ENCODE results near the gene ATP8A2.
"Not testable (repeated sequence)": the region's sequence is repeated elsewhere in the genome, so short reads cannot be mapped to it uniquely, and the experiment has no call there.

Gene ATP8A2

DNA sequence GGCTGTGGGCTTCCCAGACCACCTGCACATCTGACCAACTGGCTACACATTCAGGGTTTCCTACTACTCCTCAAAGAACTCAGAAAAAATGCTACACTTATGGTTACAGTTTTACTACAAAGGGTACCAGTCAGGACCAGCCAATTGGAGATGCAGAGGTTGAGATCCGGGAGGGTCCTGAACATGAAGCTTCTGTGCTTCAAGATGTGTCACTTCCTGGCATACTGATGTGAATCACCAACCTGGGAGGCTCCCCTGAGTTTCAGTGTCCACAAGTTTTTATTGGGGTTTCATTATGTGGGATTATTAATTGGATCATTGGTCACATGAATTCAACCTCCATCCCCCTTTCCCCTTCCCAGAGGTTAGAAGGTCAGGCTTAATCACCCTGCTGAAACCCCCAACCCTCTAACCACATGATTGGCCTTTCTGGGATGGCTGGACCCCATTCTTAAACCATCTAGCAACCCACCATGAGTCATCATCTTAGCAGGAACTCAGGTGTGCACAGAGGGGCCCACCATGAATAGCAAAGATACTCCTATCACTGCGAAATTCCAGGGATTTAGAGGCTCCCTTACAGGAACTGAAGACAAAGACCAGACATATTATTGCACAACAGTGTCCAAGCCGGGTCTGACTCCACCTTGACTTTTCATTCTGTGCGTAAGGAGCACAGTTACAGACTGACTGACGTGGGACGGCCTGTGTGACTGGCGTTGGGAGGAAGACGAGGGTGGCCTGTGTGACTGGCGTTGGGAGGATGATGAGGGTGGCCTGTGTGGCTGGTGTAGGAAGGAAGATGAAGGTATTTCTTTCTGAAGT lies 90.7 kb downstream of the ATP8A2 start:
- no peak for DNase-seq (ENCODE audit: low read depth in 1 of 2, low spot score in 1 of 2)

DNA sequence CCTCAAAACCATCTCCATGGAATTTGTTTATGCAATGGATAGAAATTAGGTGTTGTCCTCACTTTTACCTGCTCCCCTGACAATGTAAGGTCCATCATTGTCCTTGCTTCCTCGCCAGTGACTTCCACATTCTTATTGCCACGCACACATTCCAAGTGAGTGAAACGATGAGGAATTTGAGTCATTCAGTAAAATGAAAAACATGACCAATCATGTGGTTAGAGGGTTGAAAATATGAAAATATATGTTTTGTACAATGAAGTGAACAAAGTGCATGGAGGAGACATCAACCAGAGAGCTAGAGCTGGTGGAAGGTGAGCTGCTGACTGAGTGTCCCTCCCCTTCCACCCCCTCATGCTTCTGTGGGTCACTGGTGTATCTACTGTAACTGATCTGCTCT lies 91.7 kb downstream of the ATP8A2 start:
- DNase-seq (ENCODE audit: low read depth in 1 of 2, low spot score in 1 of 2), result no peak

DNA sequence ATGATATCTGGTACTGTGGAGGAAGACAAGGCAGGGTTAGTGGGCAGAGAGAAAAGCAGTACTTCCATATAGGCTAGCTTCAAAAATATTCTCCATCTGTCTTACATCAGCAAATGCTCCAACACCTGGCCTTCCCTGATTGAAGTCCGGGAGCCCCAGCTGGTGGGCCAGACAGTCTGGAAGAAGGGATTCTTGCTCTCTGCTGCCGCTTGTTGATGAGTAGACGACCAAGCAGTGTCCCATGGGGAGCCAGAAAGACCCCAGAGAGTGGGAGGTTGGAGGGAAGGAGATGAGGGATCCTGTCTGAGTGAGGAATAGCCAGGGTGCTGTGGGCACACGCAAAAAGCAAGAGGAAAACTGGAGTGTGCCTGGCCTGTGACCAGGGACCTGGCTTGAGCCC lies 95.1 kb downstream of the ATP8A2 start:
- no peak for DNase-seq (ENCODE audit: low read depth in 1 of 2, low spot score in 1 of 2)

DNA sequence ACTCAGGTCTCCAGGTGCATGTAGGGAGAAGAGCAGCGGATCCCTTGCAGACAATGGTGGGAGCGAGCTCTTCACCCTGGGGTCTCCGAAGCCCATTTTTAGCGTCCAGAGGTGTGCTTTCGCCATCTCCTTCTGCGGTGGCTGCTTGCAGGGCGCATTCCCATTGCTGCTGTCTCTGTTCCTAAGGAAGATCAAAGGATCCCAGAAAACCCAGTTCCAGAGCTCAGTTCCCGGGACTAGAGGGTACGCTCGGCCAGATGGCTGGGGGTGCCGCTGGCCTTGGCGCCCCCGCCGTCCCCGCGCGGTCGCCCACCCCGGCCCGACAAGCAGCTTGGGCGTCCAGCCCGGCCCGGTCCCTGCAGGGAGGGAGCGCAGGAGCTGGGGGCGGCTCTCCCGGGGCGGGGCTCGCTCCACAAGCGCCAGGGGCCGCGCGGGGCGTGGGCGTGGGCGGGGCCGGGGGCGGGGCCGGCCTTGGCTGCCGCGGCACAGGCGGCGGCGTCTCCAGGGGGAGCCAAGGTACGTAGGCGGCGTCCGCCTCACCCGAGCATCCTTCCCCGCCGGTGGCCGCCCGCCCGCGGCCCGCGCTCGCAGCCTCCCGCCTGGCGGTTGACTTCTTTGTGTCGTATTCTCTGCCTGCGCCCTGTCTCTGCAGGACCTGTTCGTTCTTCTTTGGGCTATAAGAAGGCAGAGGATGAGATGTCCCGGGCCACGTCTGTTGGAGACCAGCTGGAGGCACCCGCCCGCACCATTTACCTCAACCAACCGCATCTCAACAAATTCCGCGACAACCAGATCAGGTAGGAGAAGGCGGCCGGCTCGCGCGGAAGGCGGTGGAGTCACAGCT lies 96.8 kb downstream of the ATP8A2 start:
- DNase-seq (ENCODE audit: low read depth in 1 of 2, low spot score in 1 of 2), result no peak

DNA sequence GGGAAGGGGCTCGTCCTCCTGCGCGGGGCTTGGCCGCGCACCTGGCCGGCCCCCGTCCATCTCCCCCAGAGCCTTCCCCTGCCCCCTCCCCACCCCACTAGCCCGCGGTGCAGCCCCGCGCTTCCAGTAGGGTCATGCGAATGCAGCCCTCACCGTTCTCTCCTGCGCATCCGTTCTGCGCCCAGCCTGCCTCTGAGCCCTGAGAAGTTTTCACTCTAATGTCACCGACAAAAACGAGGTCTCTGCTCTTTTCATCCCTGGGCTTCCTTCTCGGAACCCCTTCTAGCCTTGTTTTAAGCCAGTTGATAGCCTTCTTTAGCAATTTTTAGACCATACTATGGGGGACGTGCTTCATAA lies 97.4 kb downstream of the ATP8A2 start:
- no peak for DNase-seq (ENCODE audit: low read depth in 1 of 2, low spot score in 1 of 2)

DNA sequence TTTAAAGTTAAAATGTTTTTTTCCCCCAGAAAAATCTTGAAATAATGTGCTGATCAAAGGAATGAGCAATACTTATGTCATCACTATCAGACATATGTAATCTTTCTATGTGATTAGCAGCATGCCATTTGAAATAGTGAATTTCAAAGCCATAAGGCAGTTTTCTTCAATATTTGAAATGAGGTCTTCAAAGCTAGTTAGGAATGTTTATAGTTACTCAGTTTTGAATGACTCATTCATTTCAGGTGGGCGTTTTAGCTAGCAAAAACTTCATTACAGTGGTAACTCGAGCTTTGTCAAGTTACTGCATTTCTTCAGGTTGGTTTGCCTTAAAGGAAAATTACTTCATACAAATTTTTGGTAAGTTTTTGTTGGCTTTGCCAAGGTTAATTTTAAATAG lies 102.1 kb downstream of the ATP8A2 start:
- DNase-seq (ENCODE audit: low read depth in 1 of 2, low spot score in 1 of 2), result no peak

DNA sequence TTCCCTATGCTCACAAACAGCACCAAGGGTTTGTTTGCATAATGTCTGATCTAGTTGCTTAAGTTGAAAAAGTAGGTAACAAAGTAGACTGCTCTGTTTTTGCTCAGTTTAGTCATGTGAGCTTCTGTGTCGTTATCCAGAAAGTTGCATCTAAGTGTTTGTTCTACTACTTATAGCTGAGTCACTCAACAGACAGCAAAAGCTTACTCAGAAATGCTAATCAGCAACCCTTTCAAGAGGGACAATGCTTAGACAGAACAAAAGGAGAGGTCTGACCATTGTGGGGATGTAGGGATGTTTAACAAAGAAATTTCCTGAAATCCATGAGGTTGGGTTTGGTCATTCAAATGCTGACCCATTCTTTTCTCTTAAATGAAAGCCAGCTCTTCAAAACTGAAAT lies 106.4 kb downstream of the ATP8A2 start:
- no peak for DNase-seq (ENCODE audit: low read depth in 1 of 2, low spot score in 1 of 2)

DNA sequence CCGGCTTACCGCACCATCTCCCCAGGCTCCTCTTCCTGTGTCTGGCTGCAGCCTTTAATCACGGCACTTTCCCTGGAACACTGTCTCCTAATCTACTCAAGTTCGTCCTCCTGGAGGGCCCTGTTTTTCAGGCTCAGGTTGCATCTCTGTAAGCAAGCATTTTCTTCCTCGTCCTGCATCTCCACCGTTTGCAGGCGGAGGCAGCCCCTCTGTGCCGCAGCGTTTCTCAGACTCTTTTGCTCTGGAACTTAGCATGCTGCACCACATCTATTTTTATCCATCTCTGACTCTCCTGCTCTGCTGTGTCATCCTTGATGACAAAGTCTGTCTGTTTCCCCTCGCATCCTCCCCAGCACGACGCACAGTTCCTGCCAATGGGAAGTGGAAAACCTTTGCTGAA lies 117.5 kb downstream of the ATP8A2 start:
- no peak for DNase-seq (ENCODE audit: low read depth in 1 of 2, low spot score in 1 of 2)

DNA sequence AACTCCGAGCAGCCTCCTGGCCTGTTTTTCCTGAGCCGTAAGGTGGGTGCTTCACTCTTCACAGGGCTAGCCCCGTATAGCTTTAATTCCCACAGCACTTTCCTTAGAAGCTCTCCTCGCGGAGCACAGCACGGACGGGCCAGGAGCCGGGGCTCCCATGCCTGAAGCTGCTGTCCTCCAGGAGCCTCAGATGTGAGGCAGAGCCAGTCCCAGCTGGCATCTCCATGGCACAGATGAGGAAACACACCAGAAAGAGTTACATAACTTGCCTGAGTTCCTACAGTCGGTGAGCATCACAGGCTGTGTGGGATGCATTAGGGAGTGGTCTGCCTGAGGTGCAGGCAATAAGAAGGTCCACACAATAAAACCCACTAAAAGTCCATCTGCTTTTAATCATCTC lies 118.5 kb downstream of the ATP8A2 start:
- DNase-seq (ENCODE audit: low read depth in 1 of 2, low spot score in 1 of 2), result no peak

DNA sequence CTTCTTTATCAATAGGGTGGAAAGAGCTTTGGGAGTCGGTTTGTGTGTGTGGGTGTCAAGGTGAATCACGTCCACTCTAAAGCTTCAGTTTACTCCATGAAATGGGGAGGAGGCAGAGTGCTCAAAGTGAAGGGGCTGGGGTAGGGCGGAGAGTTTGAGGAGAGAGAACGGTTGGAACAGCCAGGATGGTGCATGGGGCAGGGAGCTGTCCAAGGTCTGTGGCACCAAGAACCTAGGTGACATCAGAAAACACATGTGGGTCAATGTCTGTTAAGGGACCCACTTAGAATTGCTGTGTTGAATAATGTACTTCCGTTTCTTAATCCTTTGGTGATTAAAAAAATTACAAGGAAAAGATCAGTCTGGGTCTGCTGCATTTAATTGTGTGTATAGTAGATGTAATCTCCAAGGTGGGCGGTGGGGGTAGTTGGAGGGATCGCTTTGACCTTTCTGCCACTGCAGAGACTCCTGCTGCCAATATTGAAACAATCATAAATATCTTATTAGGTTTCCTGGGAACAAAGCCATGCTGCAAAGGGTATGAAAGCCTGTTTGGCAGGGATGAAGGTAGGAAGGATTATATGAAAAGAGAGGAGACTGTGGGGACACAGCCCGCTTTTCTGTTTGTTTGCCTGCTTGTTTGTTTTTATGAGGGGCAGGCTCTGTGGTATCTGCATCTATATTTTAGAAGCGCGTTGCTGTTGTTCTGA lies 122.3 kb downstream of the ATP8A2 start:
- DNase-seq (ENCODE audit: low read depth in 1 of 2, low spot score in 1 of 2), result no peak

DNA sequence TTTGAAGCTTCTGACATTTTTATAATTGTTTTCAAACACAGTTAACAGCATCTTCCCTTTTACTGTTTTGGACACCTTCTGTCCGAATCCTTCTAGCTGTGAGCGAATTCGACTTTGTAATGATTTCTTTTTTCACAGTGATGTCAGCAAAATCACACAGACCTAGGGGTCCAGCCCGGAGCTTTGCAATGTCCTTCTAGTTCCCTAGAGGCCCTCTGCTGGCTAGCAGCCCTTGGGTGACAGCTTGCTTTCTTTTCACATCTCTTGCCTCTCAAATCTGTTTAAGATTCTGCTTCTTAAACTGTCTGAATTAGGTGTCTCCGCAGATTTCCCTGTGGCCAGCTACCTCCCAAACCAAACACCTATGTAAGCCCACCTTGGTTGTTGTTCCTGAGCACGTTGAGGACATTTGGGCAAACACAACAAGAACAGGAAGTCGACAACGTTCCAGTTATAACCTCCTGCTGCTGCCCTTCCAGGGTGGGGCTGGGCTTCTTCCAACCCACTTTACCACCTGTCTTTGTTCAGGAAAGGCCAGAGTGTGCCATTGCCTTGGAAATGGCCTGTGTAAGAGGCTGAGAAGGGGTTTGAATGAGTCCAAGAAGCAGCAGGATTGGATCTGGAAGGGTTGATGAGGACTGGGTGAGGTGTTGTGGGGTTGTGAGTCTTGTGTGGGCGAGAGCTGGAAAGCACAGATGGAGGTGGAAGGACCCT lies 123.1 kb downstream of the ATP8A2 start:
- DNase-seq (ENCODE audit: low read depth in 1 of 2, low spot score in 1 of 2), result no peak

DNA sequence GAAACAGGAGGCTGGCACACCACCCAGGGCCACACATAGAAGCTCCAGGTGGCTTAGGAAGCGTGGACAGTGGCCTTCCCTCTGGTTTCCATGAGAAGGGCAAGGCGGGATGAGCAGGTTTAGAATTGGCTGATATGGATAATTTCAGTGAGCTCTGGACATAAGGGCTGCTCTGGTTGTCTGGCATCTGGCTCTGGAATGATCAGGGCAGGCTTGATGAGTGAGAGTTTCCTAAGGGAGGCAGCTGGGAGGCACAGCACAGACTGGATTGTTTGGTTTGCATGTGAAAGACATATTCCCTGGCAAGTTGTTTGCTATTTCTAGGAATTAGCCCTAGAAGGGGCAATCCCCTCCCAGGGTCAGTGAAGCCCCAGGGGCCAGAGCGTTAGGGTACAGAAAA lies 129.5 kb downstream of the ATP8A2 start:
- no peak for DNase-seq (ENCODE audit: low read depth in 1 of 2, low spot score in 1 of 2)

DNA sequence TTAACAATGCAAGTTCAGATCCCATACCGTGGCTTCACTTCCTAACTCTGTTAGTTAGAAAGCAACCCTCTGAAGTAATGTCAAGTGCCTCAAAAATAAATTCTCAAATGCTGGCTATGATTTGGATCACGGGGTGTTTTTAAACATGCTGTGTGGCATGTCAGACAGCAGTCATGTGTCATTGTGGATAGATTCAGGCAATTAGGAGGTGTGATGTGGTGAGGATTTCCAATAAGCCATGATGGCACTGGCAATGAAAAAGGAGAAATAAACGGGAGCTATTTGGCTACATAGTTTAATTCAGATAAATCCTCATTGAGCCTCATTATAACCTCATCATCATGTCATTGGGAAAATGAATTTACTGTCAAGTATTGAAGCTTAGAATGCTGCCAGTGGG lies 130.3 kb downstream of the ATP8A2 start:
- no peak for DNase-seq (ENCODE audit: low read depth in 1 of 2, low spot score in 1 of 2)

DNA sequence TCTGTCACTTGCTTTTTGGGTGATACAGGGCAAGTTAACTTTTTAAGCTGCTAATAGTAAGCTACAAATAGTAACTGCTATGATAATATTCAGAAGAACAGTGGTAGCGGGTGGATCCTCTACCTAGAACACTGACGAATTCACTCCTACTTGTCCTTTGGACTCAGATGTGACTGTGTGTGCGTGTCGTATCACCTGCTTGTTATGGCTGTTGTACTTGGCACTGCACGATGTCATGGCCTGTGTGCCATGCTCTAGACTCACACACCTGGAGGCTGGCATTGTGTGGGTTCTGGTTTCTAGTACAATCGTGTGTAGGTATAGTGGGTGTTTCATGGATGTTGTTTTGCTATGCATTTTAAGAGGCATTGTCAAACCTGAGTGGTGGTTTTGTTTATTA lies 130.8 kb downstream of the ATP8A2 start:
- no peak for DNase-seq (ENCODE audit: low read depth in 1 of 2, low spot score in 1 of 2)

DNA sequence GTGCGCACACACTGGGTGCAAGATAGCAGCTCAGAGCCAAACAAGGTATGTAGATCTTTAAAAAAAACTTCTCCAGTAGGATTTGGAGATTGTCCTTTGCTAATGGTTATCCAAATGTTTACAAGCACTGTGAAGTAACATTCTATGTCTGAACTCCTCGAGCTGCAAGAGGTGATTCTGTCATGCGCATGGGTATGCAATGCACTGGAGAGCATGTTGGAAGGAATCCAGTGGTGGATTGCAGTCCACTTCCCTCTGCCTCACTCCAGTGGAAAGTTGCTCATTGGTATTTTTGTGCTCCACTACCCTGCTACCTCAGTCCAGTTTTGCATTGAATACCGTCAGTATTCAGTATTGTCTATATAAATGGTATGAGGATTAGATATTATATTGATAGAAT lies 132.1 kb downstream of the ATP8A2 start:
- no peak for DNase-seq (ENCODE audit: low read depth in 1 of 2, low spot score in 1 of 2)

DNA sequence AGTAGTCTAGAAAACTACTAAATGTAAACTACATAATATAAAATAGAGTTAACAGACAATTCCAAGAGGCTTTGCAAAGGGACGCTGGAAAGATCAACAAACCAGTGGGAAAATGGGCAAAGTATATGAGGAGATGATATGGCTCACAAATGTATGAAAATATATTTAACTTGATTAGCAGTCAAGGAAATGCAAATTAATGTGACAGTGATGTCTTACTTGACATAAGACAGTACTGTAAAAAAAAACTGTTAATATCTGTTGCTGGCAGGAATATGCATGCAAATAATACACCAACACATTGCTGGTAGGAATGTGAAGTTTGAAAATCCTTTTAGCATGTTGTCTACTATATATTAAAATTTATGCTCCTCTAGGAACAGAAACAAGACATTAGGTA lies 136.1 kb downstream of the ATP8A2 start:
- DNase-seq (ENCODE audit: low read depth in 1 of 2, low spot score in 1 of 2), result no peak

DNA sequence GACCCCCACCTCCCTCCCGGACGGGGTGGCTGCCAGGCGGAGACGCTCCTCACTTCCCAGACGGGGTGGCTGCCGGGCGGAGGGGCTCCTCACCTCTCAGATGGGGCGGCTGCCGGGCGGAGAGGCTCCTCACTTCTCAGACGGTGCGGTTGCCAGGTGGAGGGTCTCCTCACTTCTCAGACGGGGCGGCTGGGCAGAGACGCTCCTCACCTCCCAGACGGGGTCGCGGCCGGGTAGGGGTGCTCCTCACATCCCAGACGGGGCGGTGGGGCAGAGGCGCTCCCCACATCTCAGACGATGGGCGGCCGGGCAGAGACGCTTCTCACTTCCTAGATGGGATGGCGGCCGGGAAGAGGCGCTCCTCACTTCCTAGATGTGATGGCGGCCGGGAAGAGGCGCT lies 141.3 kb downstream of the ATP8A2 start:
- not testable (repeated sequence) for DNase-seq (ENCODE audit: low read depth in 1 of 2, low spot score in 1 of 2)

DNA sequence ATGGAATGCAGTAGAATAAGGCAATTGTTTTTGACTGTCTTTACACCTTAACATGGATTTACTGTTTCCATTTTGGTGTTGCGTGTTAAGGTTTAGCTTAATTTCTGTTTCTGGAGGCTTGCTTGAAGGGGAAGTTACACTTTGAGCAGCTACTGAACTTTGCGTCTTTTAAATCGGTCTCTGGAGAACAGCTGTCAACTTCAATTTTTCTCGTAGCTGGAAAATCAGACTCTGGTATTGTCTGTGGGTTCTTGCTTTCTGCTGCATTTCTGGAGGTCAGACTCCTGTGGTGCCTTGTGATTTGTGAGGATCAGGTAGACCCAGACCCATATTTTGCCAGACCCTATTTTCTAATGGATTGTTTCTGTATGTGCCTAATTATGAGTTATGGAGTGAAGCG lies 146.7 kb downstream of the ATP8A2 start:
- DNase-seq (ENCODE audit: low read depth in 1 of 2, low spot score in 1 of 2), result no peak

DNA sequence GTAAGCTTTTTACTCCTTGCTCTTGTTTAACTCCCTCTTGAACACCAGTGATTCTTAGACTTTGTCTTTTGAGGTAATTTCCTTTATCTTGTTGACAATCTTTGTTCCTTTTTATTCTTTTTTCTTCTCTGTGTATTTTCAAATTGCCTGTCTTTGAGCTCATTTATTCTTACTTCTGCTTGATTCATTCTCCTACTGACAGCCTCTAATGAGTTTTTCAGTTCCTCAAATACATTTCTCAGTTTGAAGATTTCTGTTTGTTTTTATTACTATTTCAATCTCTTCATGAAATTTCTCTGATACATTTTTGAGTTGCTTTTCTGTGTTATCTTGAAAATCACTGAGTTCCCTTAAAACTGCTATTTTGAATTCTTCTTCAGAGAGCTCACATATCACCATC lies 154.1 kb downstream of the ATP8A2 start:
- DNase-seq (ENCODE audit: low read depth in 1 of 2, low spot score in 1 of 2), result no peak

DNA sequence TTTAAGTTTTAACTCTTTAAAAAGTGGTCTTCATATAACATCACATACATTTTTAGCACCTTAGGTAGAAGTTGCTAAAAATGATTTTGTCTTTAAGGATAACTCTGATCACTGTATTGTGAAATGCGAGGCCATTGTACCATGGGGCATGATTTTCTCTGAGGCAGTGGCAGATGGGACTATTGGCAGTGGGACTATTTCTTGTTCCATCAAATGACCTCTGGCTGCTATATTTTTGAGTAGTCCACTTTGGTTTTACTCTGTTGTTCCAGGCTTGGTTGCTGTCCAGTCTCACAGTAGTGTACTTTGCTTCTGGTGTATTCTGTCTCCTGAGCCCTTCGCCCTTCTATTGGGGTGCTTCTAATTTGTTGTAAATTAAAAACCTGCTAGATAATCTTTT lies 156.5 kb downstream of the ATP8A2 start:
- no peak for DNase-seq (ENCODE audit: low read depth in 1 of 2, low spot score in 1 of 2)

DNA sequence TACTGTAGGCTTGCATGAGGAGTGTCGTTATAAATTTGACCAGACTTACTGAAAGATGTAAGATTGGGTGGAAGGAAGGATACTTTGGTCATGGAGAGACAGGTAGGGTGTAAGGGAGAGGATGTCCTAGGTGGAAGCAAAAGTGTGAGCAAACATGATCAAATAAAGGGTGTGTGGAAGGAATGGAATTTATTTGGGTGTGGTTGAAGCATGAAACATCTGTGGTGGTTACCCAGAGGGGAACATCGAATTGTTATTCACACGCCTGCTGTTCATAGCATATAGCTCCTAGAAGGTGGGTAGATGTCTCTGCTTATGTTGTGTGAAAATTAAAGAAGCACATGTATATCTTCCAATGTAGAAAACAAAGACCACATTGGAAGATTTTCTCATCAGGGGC lies 157.7 kb downstream of the ATP8A2 start:
- DNase-seq (ENCODE audit: low read depth in 1 of 2, low spot score in 1 of 2), result no peak

All from activated T-helper 1 cell treated with anti-CD3 and anti-CD28 coated beads, Interleukin-2, amount 50 U/mL, for 16 hours (primary cell).